ENCODE data around the gene SPRYD3. TPM values are rescaled to one million over a fixed set of nuclear protein-coding genes. Genes with fewer than 3 reads are reported as not detected.

SPRYD3 gene
- total RNA-seq, 1 experiment from 2014 or later, result 8.2 TPM

DNA sequence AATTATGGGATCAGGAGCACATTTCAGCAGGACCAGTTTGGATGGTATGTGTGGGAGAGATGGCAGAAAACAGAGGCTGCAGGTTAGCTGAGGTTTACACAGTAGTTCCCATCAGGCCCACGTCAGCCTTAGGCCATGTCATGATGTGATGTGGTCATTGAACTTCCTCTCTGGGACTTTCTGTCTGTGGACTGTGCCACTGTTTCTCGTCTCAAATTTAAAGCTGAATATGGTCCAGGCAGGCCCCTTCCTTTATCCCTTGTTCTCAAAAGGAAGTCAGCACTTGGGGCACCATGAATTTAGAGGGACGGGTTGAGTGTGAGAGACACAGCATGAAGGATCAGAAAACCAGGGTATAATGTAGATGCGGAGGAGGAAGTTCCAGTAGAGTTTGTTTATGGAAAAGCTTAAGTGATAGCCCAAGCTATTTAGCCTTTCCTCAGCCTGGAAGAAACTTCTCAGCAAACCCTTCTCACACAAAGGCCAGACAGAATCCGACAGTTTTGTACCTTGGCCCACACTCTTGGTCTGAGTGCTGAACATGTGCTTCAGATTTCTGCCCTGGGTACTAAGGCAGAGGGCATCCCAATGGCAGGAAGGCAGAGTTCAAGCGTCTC is 14.7 kb upstream of the SPRYD3 start:
- CTCF ChIA-PET, result interaction anchor here (0.7 kb wide), 1 partner anchor 28 kb away, joined by 3 read pairs; no protein-coding TSS in a partner anchor
- TF ChIP-seq, protein P1, sequence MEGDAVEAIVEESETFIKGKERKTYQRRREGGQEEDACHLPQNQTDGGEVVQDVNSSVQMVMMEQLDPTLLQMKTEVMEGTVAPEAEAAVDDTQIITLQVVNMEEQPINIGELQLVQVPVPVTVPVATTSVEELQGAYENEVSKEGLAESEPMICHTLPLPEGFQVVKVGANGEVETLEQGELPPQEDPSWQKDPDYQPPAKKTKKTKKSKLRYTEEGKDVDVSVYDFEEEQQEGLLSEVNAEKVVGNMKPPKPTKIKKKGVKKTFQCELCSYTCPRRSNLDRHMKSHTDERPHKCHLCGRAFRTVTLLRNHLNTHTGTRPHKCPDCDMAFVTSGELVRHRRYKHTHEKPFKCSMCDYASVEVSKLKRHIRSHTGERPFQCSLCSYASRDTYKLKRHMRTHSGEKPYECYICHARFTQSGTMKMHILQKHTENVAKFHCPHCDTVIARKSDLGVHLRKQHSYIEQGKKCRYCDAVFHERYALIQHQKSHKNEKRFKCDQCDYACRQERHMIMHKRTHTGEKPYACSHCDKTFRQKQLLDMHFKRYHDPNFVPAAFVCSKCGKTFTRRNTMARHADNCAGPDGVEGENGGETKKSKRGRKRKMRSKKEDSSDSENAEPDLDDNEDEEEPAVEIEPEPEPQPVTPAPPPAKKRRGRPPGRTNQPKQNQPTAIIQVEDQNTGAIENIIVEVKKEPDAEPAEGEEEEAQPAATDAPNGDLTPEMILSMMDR (IDR thresholded peaks at IDR 0.05; ENCODE audit: insufficient read depth in 1 of 2, low read depth in 1 of 2, low read length in 1 of 2, severe bottlenecking in 1 of 2, unreplicated experiment in 1 of 2), result no peak
- intact Hi-C loops (cut with micrococcal nuclease; ENCODE audit: unreplicated experiment), result no loop called here
- no peaks in the 10 kb centered on the region for H3K27me3 ChIP-seq (replicated peaks; ENCODE audit: control insufficient read depth, insufficient read depth, low read length)
- H3K36me3 ChIP-seq (ENCODE audit: control insufficient read depth, insufficient read depth, low read length), result no peaks in the 10 kb centered on the region
- peak in 1 of 2 experiments; percentile 7 for DNase-seq
- BruUV-seq (replicated peaks), result no TSS peak
- Mint-ChIP-seq H3K4me1 (ENCODE audit: low read depth, unreplicated experiment) (peaks cover 20% of the 10 kb centered on the region), H3K27me3 (ENCODE audit: insufficient read depth, unreplicated experiment) (no peaks in the 10 kb centered on the region), H3K4me3 (ENCODE audit: unreplicated experiment) (no peak overlapping the region), H3K36me3 (ENCODE audit: insufficient read depth, unreplicated experiment) (no peaks in the 10 kb centered on the region), H3K27ac (ENCODE audit: unreplicated experiment) (no peak overlapping the region), H3K9me3 (ENCODE audit: unreplicated experiment) (no peaks in the 10 kb centered on the region)
- POLR2A ChIA-PET, result interaction anchor here (1.0 kb wide), 1 partner anchor 15 kb away, joined by 5 read pairs; the partner anchor contains the start of gene SPRYD3
- H3K4me3 ChIP-seq (ENCODE audit: low read depth, low read length), result no peak overlapping the region
- no peaks in the 10 kb centered on the region for H3K9me3 ChIP-seq
- H3K4me1 ChIP-seq, result peaks cover 8% of the 10 kb centered on the region

DNA sequence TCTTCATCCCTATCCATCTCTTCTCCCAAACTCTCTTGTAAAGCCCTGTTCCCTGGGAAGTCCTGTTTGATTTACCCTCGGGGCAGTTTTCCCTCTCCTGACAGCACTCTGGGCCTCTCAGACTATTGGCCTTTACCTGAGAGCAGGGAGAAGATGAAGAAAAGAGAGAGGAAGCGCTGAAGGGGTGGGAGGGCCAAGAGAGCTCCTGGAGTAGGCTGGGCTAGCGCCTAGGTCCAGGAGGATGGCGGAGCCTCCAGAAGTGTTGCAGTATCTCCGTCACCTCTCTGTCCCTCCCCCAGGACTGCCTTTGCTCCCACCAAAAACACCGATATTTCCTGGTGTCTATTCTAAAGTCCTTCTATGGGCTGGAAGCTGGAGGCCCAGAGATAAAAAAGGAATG is 12.6 kb upstream of the SPRYD3 start:
- H3K4me3 Mint-ChIP-seq (ENCODE audit: unreplicated experiment), result no peak overlapping the region
- no peaks in the 10 kb centered on the region for H3K36me3 Mint-ChIP-seq (ENCODE audit: insufficient read depth, unreplicated experiment)
- H3K9me3 ChIP-seq, result no peaks in the 10 kb centered on the region
- H3K27me3 Mint-ChIP-seq (ENCODE audit: insufficient read depth, unreplicated experiment), result no peaks in the 10 kb centered on the region
- H3K4me3 ChIP-seq (ENCODE audit: low read depth, low read length), result no peak overlapping the region
- no TSS peak for BruUV-seq (replicated peaks)
- peaks cover 7% of the 10 kb centered on the region for H3K4me1 Mint-ChIP-seq (ENCODE audit: low read depth, unreplicated experiment)
- no peaks in the 10 kb centered on the region for H3K4me1 ChIP-seq
- no peaks in the 10 kb centered on the region for H3K9me3 Mint-ChIP-seq (ENCODE audit: unreplicated experiment)
- TF ChIP-seq, protein P1 (IDR thresholded peaks at IDR 0.05; ENCODE audit: insufficient read depth in 1 of 2, low read depth in 1 of 2, low read length in 1 of 2, severe bottlenecking in 1 of 2, unreplicated experiment in 1 of 2), result no peak
- ChIA-PET POLR2A (no interaction called here), CTCF (no interaction called here)
- intact Hi-C loops (cut with micrococcal nuclease; ENCODE audit: unreplicated experiment), result no loop called here
- H3K36me3 ChIP-seq (ENCODE audit: control insufficient read depth, insufficient read depth, low read length), result no peaks in the 10 kb centered on the region
- no peak for DNase-seq
- H3K27ac Mint-ChIP-seq (ENCODE audit: unreplicated experiment), result no peak overlapping the region
- H3K27me3 ChIP-seq (replicated peaks; ENCODE audit: control insufficient read depth, insufficient read depth, low read length), result no peaks in the 10 kb centered on the region

DNA sequence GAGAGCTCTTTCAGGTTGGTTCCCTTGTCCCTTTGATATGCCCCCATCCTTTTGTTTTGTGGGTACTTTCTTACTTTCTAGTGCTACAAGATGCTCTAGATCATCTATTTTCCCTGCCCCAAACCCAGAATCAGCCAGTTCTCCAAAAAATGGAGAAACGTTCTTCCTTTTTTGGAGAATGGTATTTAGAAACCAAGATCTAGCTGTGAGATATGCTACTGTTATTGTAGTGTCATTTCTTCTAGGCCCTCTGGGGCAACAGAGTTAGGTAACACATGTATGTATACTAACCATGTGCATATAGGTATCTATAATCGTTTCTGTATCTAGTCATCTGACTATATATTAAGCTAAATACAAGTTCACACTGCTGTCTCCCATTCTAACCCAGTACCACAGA is 11.4 kb upstream of the SPRYD3 start:
- intact Hi-C loops (cut with micrococcal nuclease; ENCODE audit: unreplicated experiment), result no loop called here
- POLR2A ChIA-PET, result no interaction called here
- DNase-seq, result no peak
- H3K27me3 ChIP-seq (replicated peaks; ENCODE audit: control insufficient read depth, insufficient read depth, low read length), result no peaks in the 10 kb centered on the region
- BruUV-seq (replicated peaks), result no TSS peak
- H3K4me1 Mint-ChIP-seq (ENCODE audit: low read depth, unreplicated experiment), result no peaks in the 10 kb centered on the region
- H3K4me3 Mint-ChIP-seq (ENCODE audit: unreplicated experiment), result no peak overlapping the region
- no peak overlapping the region for H3K4me3 ChIP-seq (ENCODE audit: low read depth, low read length)
- H3K36me3 Mint-ChIP-seq (ENCODE audit: insufficient read depth, unreplicated experiment), result no peaks in the 10 kb centered on the region
- no peak overlapping the region for H3K27ac Mint-ChIP-seq (ENCODE audit: unreplicated experiment)
- H3K4me1 ChIP-seq, result no peaks in the 10 kb centered on the region
- no peaks in the 10 kb centered on the region for H3K9me3 ChIP-seq
- TF ChIP-seq, protein P1 (IDR thresholded peaks at IDR 0.05; ENCODE audit: insufficient read depth in 1 of 2, low read depth in 1 of 2, low read length in 1 of 2, severe bottlenecking in 1 of 2, unreplicated experiment in 1 of 2), result no peak
- CTCF ChIA-PET, result interaction anchor here (0.9 to 1.2 kb wide), 2 partner anchors 12 to 25 kb away, joined by 4 read pairs; partner anchors contain the start of gene SPRYD3
- H3K27me3 Mint-ChIP-seq (ENCODE audit: insufficient read depth, unreplicated experiment), result no peaks in the 10 kb centered on the region
- no peaks in the 10 kb centered on the region for H3K36me3 ChIP-seq (ENCODE audit: control insufficient read depth, insufficient read depth, low read length)
- H3K9me3 Mint-ChIP-seq (ENCODE audit: unreplicated experiment), result no peaks in the 10 kb centered on the region

All from Caco-2 (cell line).